ENCODE measurements around the gene SMIM7.

The SMIM7 gene

GRCh38 chr19:16614941-16615340 lies 45.0 kb downstream of the SMIM7 start:
- no peak for TF ChIP-seq EZH2phosphoT487 (IDR thresholded peaks at IDR 0.05; ENCODE audit: borderline replicate concordance)
- Histone ChIP-seq H3F3A (ENCODE audit: low read depth) (no peaks in the 10 kb centered on the region), H3K9me3 (ENCODE audit: insufficient read depth, low read depth, low read length) (no peaks in the 10 kb centered on the region), H3K27me3 (ENCODE audit: insufficient read depth, low read length, poor library complexity, severe bottlenecking) (no peaks in the 10 kb centered on the region), H4K20me1 (ENCODE audit: insufficient read depth, low read length, poor library complexity, severe bottlenecking) (peaks cover 85% of the 10 kb centered on the region), H3K79me2 (ENCODE audit: insufficient read depth, low read length) (peaks cover 100% of the 10 kb centered on the region), H3K9ac (ENCODE audit: low read depth, low read length, poor library complexity, severe bottlenecking) (no peak overlapping the region), H3K36me3 (ENCODE audit: insufficient read depth, low read length) (no peaks in the 10 kb centered on the region), H3K4me1 (ENCODE audit: insufficient read depth, low read length, poor library complexity, severe bottlenecking) (peaks cover 22% of the 10 kb centered on the region), H3K4me3 (ENCODE audit: low read length, poor library complexity, severe bottlenecking) (no peak overlapping the region), H3K9me2 (replicated peaks; ENCODE audit: low read depth, low read length) (no peaks in the 10 kb centered on the region), H2AFZ (ENCODE audit: low read length) (no peak overlapping the region), H3K4me2 (ENCODE audit: low read depth, low read length, poor library complexity, severe bottlenecking) (no peak overlapping the region)

DNA sequence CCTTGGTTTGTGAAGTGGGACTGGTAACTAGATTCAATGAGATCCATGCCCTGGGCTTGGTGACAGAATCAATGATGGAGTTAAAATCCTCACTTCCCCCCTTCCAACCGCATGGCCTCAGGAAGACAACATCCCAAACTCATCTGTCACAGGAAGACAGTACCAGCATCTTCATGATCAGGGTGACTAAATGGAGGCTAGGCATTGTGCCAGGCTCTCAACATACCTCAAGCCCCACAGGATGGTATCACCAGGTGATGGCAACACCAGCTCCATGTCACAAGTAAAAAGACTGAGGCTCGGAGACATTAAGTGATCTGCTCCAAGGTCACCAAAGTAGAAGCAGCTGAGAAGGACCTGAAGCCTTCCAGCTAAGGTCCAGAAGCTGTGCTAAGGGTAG lies 46.1 kb downstream of the SMIM7 start:
- TF ChIP-seq, protein P1, sequence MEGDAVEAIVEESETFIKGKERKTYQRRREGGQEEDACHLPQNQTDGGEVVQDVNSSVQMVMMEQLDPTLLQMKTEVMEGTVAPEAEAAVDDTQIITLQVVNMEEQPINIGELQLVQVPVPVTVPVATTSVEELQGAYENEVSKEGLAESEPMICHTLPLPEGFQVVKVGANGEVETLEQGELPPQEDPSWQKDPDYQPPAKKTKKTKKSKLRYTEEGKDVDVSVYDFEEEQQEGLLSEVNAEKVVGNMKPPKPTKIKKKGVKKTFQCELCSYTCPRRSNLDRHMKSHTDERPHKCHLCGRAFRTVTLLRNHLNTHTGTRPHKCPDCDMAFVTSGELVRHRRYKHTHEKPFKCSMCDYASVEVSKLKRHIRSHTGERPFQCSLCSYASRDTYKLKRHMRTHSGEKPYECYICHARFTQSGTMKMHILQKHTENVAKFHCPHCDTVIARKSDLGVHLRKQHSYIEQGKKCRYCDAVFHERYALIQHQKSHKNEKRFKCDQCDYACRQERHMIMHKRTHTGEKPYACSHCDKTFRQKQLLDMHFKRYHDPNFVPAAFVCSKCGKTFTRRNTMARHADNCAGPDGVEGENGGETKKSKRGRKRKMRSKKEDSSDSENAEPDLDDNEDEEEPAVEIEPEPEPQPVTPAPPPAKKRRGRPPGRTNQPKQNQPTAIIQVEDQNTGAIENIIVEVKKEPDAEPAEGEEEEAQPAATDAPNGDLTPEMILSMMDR (conservative IDR thresholded peaks at IDR 0.05; ENCODE audit: low read length) = no peak
- TF ChIP-seq EZH2phosphoT487 (IDR thresholded peaks at IDR 0.05; ENCODE audit: borderline replicate concordance) = no peak
- Histone ChIP-seq H3K4me1 (ENCODE audit: insufficient read depth, low read length, poor library complexity, severe bottlenecking) (peaks cover 11% of the 10 kb centered on the region), H3K4me3 (ENCODE audit: low read length, poor library complexity, severe bottlenecking) (no peak overlapping the region), H2AFZ (ENCODE audit: low read length) (no peak overlapping the region), H3K9ac (ENCODE audit: low read depth, low read length, poor library complexity, severe bottlenecking) (no peak overlapping the region), H4K20me1 (ENCODE audit: insufficient read depth, low read length, poor library complexity, severe bottlenecking) (peaks cover 88% of the 10 kb centered on the region), H3K36me3 (ENCODE audit: insufficient read depth, low read length) (no peaks in the 10 kb centered on the region), H3K4me2 (ENCODE audit: low read depth, low read length, poor library complexity, severe bottlenecking) (no peak overlapping the region), H3K79me2 (ENCODE audit: insufficient read depth, low read length) (peaks cover 100% of the 10 kb centered on the region), H3K9me2 (replicated peaks; ENCODE audit: low read depth, low read length) (no peaks in the 10 kb centered on the region), H3K9me3 (ENCODE audit: insufficient read depth, low read depth, low read length) (no peaks in the 10 kb centered on the region), H3F3A (ENCODE audit: low read depth) (no peaks in the 10 kb centered on the region), H3K27me3 (ENCODE audit: insufficient read depth, low read length, poor library complexity, severe bottlenecking) (no peaks in the 10 kb centered on the region)

GRCh38 chr19:16612636-16613035 lies 47.3 kb downstream of the SMIM7 start:
- Histone ChIP-seq H4K20me1 (ENCODE audit: insufficient read depth, low read length, poor library complexity, severe bottlenecking) (peaks cover 88% of the 10 kb centered on the region), H3K36me3 (ENCODE audit: insufficient read depth, low read length) (no peaks in the 10 kb centered on the region), H2AFZ (ENCODE audit: low read length) (no peak overlapping the region), H3K9ac (ENCODE audit: low read depth, low read length, poor library complexity, severe bottlenecking) (no peak overlapping the region), H3F3A (ENCODE audit: low read depth) (no peaks in the 10 kb centered on the region), H3K4me3 (ENCODE audit: low read length, poor library complexity, severe bottlenecking) (no peak overlapping the region), H3K79me2 (ENCODE audit: insufficient read depth, low read length) (peaks cover 100% of the 10 kb centered on the region), H3K4me1 (ENCODE audit: insufficient read depth, low read length, poor library complexity, severe bottlenecking) (peaks cover 7% of the 10 kb centered on the region), H3K27me3 (ENCODE audit: insufficient read depth, low read length, poor library complexity, severe bottlenecking) (no peaks in the 10 kb centered on the region), H3K9me3 (ENCODE audit: insufficient read depth, low read depth, low read length) (no peaks in the 10 kb centered on the region), H3K4me2 (ENCODE audit: low read depth, low read length, poor library complexity, severe bottlenecking) (no peak overlapping the region), H3K9me2 (replicated peaks; ENCODE audit: low read depth, low read length) (no peaks in the 10 kb centered on the region)
- TF ChIP-seq, protein P1 (conservative IDR thresholded peaks at IDR 0.05; ENCODE audit: low read length) = no peak
- TF ChIP-seq EZH2phosphoT487 (IDR thresholded peaks at IDR 0.05; ENCODE audit: borderline replicate concordance) = no peak

DNA sequence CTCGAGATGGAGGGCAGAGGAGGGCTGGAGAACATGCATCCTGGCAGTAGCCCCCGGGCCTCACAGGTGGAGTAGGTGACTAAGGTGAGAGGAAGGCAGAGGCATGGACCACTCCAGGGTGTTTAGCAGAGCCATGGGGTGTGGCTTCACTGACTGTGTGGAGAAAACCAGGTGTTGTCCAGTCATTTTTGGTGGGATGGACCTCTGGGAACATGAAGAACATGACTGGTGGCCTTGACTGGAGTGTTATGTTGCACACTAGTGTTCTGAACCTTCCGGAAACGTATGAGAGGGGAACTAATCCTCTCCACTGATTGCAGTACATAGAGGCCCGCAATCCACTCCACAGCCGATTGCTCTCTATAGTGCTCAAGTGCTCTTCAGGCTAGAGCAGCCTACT lies 48.8 kb downstream of the SMIM7 start:
- no peaks in the 10 kb centered on the region for H3K9me3 ChIP-seq (ENCODE audit: insufficient read depth, low read depth, low read length)
- H2AFZ ChIP-seq (ENCODE audit: low read length) = no peak overlapping the region
- TF ChIP-seq, protein P1 (conservative IDR thresholded peaks at IDR 0.05; ENCODE audit: low read length) = no peak
- H3K4me2 ChIP-seq (ENCODE audit: low read depth, low read length, poor library complexity, severe bottlenecking) = no peak overlapping the region
- no peaks in the 10 kb centered on the region for H3K9me2 ChIP-seq (replicated peaks; ENCODE audit: low read depth, low read length)
- no peaks in the 10 kb centered on the region for H3F3A ChIP-seq (ENCODE audit: low read depth)
- H4K20me1 ChIP-seq (ENCODE audit: insufficient read depth, low read length, poor library complexity, severe bottlenecking) = peaks cover 77% of the 10 kb centered on the region
- no peaks in the 10 kb centered on the region for H3K36me3 ChIP-seq (ENCODE audit: insufficient read depth, low read length)
- H3K27me3 ChIP-seq (ENCODE audit: insufficient read depth, low read length, poor library complexity, severe bottlenecking) = no peaks in the 10 kb centered on the region
- no peak overlapping the region for H3K9ac ChIP-seq (ENCODE audit: low read depth, low read length, poor library complexity, severe bottlenecking)
- peaks cover 96% of the 10 kb centered on the region for H3K79me2 ChIP-seq (ENCODE audit: insufficient read depth, low read length)
- no peak overlapping the region for H3K4me3 ChIP-seq (ENCODE audit: low read length, poor library complexity, severe bottlenecking)
- peaks cover 7% of the 10 kb centered on the region for H3K4me1 ChIP-seq (ENCODE audit: insufficient read depth, low read length, poor library complexity, severe bottlenecking)

Data from Loucy (cell line).